ENCODE results near the gene TCEANC2.

The TCEANC2 gene

GRCh38 chr1:54108156-54108555, 54.7 kb downstream of the TCEANC2 start:
- H3K4me1 ChIP-seq (ENCODE audit: insufficient read depth, low read length, severe bottlenecking): no peaks in the 10 kb centered on the region
- no peak for TF ChIP-seq EZH2 (IDR thresholded peaks at IDR 0.05; ENCODE audit: borderline replicate concordance, low read length)
- no peak for TF ChIP-seq CTCF (IDR thresholded peaks at IDR 0.05; ENCODE audit: low read length)
- H4K20me1 ChIP-seq (ENCODE audit: insufficient read depth, low read length): no peaks in the 10 kb centered on the region
- peaks cover 4% of the 10 kb centered on the region; the same call in 1 of the 2 replicates for H3K27me3 ChIP-seq (ENCODE audit: insufficient read depth, low read length)
- H3K4me3 ChIP-seq (ENCODE audit: low read depth, low read length, poor library complexity, severe bottlenecking): no peak overlapping the region
- H3K27ac ChIP-seq (ENCODE audit: low read depth, low read length, poor library complexity, severe bottlenecking): no peak overlapping the region
- no peaks in the 10 kb centered on the region for H3K9me2 ChIP-seq (ENCODE audit: low read depth, low read length)
- H3K4me2 ChIP-seq (ENCODE audit: low read length): no peak overlapping the region
- no peaks in the 10 kb centered on the region for H3K79me2 ChIP-seq (ENCODE audit: insufficient read depth, low read length)
- no peaks in the 10 kb centered on the region for H3K36me3 ChIP-seq (ENCODE audit: insufficient read depth, low read length)
- no peak overlapping the region for H3K9ac ChIP-seq (ENCODE audit: low read length)
- H3F3A ChIP-seq (ENCODE audit: insufficient read depth, low read length): no peaks in the 10 kb centered on the region
- no peaks in the 10 kb centered on the region for H3K9me3 ChIP-seq (ENCODE audit: low read length)
- no peak overlapping the region for H2AFZ ChIP-seq (ENCODE audit: low read length)

- H4K20me1 ChIP-seq (ENCODE audit: insufficient read depth, low read length): no peaks in the 10 kb centered on the region
- TF ChIP-seq CTCF (IDR thresholded peaks at IDR 0.05; ENCODE audit: low read length) (no peak), EZH2 (IDR thresholded peaks at IDR 0.05; ENCODE audit: borderline replicate concordance, low read length) (no peak)
- no peak overlapping the region for H3K4me3 ChIP-seq (ENCODE audit: low read depth, low read length, poor library complexity, severe bottlenecking)
- H3K79me2 ChIP-seq (ENCODE audit: insufficient read depth, low read length): no peaks in the 10 kb centered on the region
- H3F3A ChIP-seq (ENCODE audit: insufficient read depth, low read length): no peaks in the 10 kb centered on the region
- peaks cover 4% of the 10 kb centered on the region; the same call in 1 of the 2 replicates for H3K27me3 ChIP-seq (ENCODE audit: insufficient read depth, low read length)
- H3K9me2 ChIP-seq (ENCODE audit: low read depth, low read length): no peaks in the 10 kb centered on the region
- no peaks in the 10 kb centered on the region for H3K36me3 ChIP-seq (ENCODE audit: insufficient read depth, low read length)
- no peak overlapping the region for H3K4me2 ChIP-seq (ENCODE audit: low read length)
- no peak overlapping the region for H2AFZ ChIP-seq (ENCODE audit: low read length)
- no peak overlapping the region for H3K27ac ChIP-seq (ENCODE audit: low read depth, low read length, poor library complexity, severe bottlenecking)
- H3K9ac ChIP-seq (ENCODE audit: low read length): no peak overlapping the region
- H3K9me3 ChIP-seq (ENCODE audit: low read length): no peaks in the 10 kb centered on the region
- no peaks in the 10 kb centered on the region for H3K4me1 ChIP-seq (ENCODE audit: insufficient read depth, low read length, severe bottlenecking)
Measured at GRCh38 chr1:54109129-54110090, 56.0 kb downstream of the TCEANC2 start.

- Histone ChIP-seq H2AFZ (ENCODE audit: low read length) (no peak overlapping the region), H3K4me3 (ENCODE audit: low read depth, low read length, poor library complexity, severe bottlenecking) (no peak overlapping the region), H3K4me2 (ENCODE audit: low read length) (no peak overlapping the region), H3K9ac (ENCODE audit: low read length) (no peak overlapping the region), H3K9me3 (ENCODE audit: low read length) (no peaks in the 10 kb centered on the region), H4K20me1 (ENCODE audit: insufficient read depth, low read length) (no peaks in the 10 kb centered on the region), H3K9me2 (ENCODE audit: low read depth, low read length) (no peaks in the 10 kb centered on the region), H3K36me3 (ENCODE audit: insufficient read depth, low read length) (no peaks in the 10 kb centered on the region), H3K4me1 (ENCODE audit: insufficient read depth, low read length, severe bottlenecking) (no peaks in the 10 kb centered on the region), H3K79me2 (ENCODE audit: insufficient read depth, low read length) (no peaks in the 10 kb centered on the region), H3K27me3 (ENCODE audit: insufficient read depth, low read length) (peaks cover 4% of the 10 kb centered on the region; the same call in 1 of the 2 replicates), H3K27ac (ENCODE audit: low read depth, low read length, poor library complexity, severe bottlenecking) (no peak overlapping the region), H3F3A (ENCODE audit: insufficient read depth, low read length) (no peaks in the 10 kb centered on the region)
- TF ChIP-seq CTCF (IDR thresholded peaks at IDR 0.05; ENCODE audit: low read length) (no peak), EZH2 (IDR thresholded peaks at IDR 0.05; ENCODE audit: borderline replicate concordance, low read length) (no peak)
Measured at GRCh38 chr1:54110996-54111395, 57.6 kb downstream of the TCEANC2 start.
